Suprapubic skin (tissue), 4 donors: ENCODE data around the gene RGS16. TPM values are rescaled to one million over a fixed set of nuclear protein-coding genes. Genes with fewer than 3 reads are reported as not detected.

Experiments used
- DNase-seq, 2 donors: peaks; one replicate each; pipeline ENCODE4 v3.0.0-alpha.2; 2019; ENCODE audit warnings: low spot score in 2 of 2
- H3K27ac ChIP-seq: fragments of 200-600 bp; sonication (generic); one replicate; pipeline ENCODE4 v1.5.1; 2019
- H3K27me3 ChIP-seq: fragments of 200-600 bp; sonication (generic); one replicate; pipeline ENCODE4 v1.5.1; 2019
- H3K36me3 ChIP-seq: fragments of 200-600 bp; sonication (generic); one replicate; pipeline ENCODE4 v1.5.1; 2019
- H3K4me1 ChIP-seq: fragments of 200-600 bp; sonication (generic); one replicate; pipeline ENCODE4 v1.5.1; 2019
- H3K4me3 ChIP-seq: fragments of 200-600 bp; sonication (generic); one replicate; pipeline ENCODE4 v1.5.1; 2019; ENCODE audit warnings: mild to moderate bottlenecking
- H3K9me3 ChIP-seq: fragments of 200-600 bp; sonication (generic); one replicate; pipeline ENCODE4 v1.5.1; 2019
- EP300 ChIP-seq: sonication (generic); formaldehyde crosslinking; IDR thresholded peaks from one replicate; pipeline ENCODE4 v1.6.1; 2017; ENCODE audit warnings: antibody characterized with exemption
- POLR2A ChIP-seq, 2 donors: fragments of 450-650 bp; IDR thresholded peaks; one replicate each; pipeline ENCODE4 v1.6.1; 2017; ENCODE audit warnings: antibody characterized with exemption in 2 of 2, mild to moderate bottlenecking in 2 of 2, moderate library complexity in 2 of 2
- POLR2AphosphoS5 ChIP-seq, 3 donors: sonication (generic); formaldehyde crosslinking; IDR thresholded peaks; one replicate each; pipeline ENCODE4 v1.6.1; 2017; ENCODE audit warnings: antibody characterized with exemption in 3 of 3
- WGBS: methylation state at CpG from one replicate; pipeline ENCODE4 v1.1.5; 2018; 5-methylcytosine and 5-hydroxymethylcytosine counted together
- total RNA-seq, 4 donors: library from RNA; depleted of rRNA; stranded (reverse); fragments of >200 nt; gene quantifications; one replicate each; pipeline ENCODE4 v1.1.0, GENCODE V29; 2016
- TF ChIP-seq, protein P1 (sequence below), 2 donors: fragments of 200-600 bp in 1 of 2; fragments of 450-650 bp in 1 of 2; sonication (generic) in 1 of 2; IDR thresholded peaks; one replicate each; pipeline ENCODE4 v1.5.1; 2016 to 2019; ENCODE audit warnings: antibody characterized with exemption in 2 of 2, mild to moderate bottlenecking in 1 of 2, moderate library complexity in 1 of 2

Gene RGS16
- total RNA-seq, 4 donors from 2014 or later = 0.40 to 3.6 (median 1.8) TPM

DNA sequence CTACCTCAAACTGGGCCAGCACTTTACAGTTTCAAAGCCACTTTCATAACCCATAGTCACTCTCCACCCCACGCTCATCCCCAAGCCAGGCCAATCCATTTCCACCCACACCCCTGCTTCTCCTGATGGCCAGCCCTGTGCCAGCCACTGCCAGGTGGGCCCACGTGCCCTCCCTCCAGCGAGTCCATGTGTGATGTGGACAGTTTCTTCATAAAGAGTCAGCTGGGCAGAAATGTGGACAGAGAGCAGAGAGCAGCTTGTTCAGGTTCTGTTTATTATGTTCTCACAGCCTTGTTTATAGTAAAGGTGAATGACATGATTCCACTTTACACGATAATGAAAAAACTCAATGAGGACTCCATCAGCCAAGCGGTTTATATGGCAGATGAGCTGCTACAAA lies 37.4 kb upstream of the RGS16 start:
- Histone ChIP-seq H3K4me1 (no peaks in the 10 kb centered on the region), H3K36me3 (no peaks in the 10 kb centered on the region), H3K9me3 (no peaks in the 10 kb centered on the region), H3K27me3 (peaks cover 3% of the 10 kb centered on the region), H3K27ac (no peak overlapping the region), H3K4me3 (no peak overlapping the region)
- WGBS = 94% methylated on average over 5 of the region's 5 CpGs
- DNase-seq = no peak
- TF ChIP-seq POLR2AphosphoS5 (IDR thresholded peaks at IDR 0.05) (no peak), POLR2A (IDR thresholded peaks at IDR 0.05) (no peak), EP300 (no peak)
- TF ChIP-seq, protein P1, sequence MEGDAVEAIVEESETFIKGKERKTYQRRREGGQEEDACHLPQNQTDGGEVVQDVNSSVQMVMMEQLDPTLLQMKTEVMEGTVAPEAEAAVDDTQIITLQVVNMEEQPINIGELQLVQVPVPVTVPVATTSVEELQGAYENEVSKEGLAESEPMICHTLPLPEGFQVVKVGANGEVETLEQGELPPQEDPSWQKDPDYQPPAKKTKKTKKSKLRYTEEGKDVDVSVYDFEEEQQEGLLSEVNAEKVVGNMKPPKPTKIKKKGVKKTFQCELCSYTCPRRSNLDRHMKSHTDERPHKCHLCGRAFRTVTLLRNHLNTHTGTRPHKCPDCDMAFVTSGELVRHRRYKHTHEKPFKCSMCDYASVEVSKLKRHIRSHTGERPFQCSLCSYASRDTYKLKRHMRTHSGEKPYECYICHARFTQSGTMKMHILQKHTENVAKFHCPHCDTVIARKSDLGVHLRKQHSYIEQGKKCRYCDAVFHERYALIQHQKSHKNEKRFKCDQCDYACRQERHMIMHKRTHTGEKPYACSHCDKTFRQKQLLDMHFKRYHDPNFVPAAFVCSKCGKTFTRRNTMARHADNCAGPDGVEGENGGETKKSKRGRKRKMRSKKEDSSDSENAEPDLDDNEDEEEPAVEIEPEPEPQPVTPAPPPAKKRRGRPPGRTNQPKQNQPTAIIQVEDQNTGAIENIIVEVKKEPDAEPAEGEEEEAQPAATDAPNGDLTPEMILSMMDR (IDR thresholded peaks at IDR 0.05) = no peak

DNA sequence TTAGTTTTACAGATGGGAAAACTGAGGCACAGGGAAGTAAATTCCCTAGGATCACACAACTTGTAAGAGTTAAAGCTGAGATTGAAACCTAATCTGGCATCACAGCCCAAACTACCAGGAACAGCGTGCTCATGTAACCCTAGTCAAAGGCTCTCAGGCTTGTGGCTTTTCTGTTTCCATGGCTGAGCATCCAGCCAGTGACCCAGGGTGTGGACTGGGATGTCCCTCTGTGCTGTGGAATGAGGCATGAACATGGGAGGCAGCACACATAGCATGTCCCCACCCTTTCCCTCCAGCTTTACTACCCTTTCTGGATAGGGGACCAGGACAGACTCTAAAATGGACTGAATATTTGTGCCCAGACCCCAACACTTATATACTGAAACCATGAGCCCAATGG lies 35.1 kb upstream of the RGS16 start:
- Histone ChIP-seq H3K4me3 (no peak overlapping the region), H3K27ac (no peak overlapping the region), H3K27me3 (peaks cover 3% of the 10 kb centered on the region), H3K4me1 (no peaks in the 10 kb centered on the region), H3K9me3 (no peaks in the 10 kb centered on the region), H3K36me3 (no peaks in the 10 kb centered on the region)
- no peak for TF ChIP-seq POLR2AphosphoS5 (IDR thresholded peaks at IDR 0.05)
- TF ChIP-seq POLR2A (IDR thresholded peaks at IDR 0.05) = no peak
- TF ChIP-seq, protein P1 (IDR thresholded peaks at IDR 0.05) = no peak
- no peak for TF ChIP-seq EP300
- DNase-seq = no peak
- WGBS = 80% methylated on average over 1 of the region's 1 CpG

DNA sequence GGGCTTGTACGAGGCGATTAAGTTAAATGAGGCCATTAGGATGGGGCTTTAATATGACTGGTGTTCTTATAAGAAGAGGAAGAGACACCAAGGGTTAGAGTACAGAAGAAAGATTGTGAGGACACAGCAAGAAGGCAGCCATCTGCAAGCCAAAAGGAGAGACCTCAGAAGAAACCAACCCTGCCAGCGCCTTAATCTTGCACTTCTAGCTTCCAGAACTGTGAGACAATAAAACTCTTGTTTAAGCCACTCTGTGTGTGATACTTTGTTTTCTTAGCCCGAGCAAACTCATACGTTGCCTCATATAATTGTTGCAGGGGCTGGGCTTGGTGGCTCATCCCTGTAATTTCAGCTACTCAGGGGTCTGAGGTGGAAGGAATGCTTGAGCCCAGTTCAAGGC lies 33.6 kb upstream of the RGS16 start:
- Histone ChIP-seq H3K4me3 (no peak overlapping the region), H3K36me3 (no peaks in the 10 kb centered on the region), H3K27me3 (peaks cover 3% of the 10 kb centered on the region), H3K9me3 (no peaks in the 10 kb centered on the region), H3K27ac (no peak overlapping the region), H3K4me1 (no peaks in the 10 kb centered on the region)
- TF ChIP-seq POLR2AphosphoS5 (IDR thresholded peaks at IDR 0.05) (no peak), POLR2A (IDR thresholded peaks at IDR 0.05) (no peak), EP300 (no peak)
- TF ChIP-seq, protein P1 (IDR thresholded peaks at IDR 0.05) = no peak
- no peak for DNase-seq
- 94% methylated on average over 5 of the region's 5 CpGs for WGBS

DNA sequence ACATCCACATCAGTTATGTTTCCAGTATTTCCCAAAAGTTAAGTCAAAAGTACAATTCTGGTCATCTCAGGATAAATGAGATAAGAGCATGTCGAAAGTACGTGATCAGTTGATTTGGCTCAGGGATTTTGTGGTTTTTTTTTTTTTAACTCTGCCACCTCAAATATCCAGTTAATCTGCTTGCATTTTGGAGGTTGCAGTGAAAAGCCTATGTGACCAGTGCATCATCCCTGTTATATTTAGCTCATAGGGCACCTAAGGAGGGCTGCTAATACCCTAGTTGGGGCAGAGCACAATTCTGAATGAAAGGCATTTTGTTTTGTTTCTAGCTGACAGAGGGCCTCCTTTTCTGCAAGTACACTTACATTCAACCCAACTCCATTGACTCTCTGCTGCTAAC lies 31.7 kb upstream of the RGS16 start:
- H3K4me3 ChIP-seq = no peak overlapping the region
- H3K9me3 ChIP-seq = no peaks in the 10 kb centered on the region
- H3K27ac ChIP-seq = no peak overlapping the region
- TF ChIP-seq, protein P1 (IDR thresholded peaks at IDR 0.05) = no peak
- TF ChIP-seq EP300 = no peak
- no peak for TF ChIP-seq POLR2A (IDR thresholded peaks at IDR 0.05)
- no peaks in the 10 kb centered on the region for H3K4me1 ChIP-seq
- 77% methylated on average over 2 of the region's 2 CpGs for WGBS
- no peaks in the 10 kb centered on the region for H3K36me3 ChIP-seq
- DNase-seq = no peak
- peaks cover 3% of the 10 kb centered on the region for H3K27me3 ChIP-seq

DNA sequence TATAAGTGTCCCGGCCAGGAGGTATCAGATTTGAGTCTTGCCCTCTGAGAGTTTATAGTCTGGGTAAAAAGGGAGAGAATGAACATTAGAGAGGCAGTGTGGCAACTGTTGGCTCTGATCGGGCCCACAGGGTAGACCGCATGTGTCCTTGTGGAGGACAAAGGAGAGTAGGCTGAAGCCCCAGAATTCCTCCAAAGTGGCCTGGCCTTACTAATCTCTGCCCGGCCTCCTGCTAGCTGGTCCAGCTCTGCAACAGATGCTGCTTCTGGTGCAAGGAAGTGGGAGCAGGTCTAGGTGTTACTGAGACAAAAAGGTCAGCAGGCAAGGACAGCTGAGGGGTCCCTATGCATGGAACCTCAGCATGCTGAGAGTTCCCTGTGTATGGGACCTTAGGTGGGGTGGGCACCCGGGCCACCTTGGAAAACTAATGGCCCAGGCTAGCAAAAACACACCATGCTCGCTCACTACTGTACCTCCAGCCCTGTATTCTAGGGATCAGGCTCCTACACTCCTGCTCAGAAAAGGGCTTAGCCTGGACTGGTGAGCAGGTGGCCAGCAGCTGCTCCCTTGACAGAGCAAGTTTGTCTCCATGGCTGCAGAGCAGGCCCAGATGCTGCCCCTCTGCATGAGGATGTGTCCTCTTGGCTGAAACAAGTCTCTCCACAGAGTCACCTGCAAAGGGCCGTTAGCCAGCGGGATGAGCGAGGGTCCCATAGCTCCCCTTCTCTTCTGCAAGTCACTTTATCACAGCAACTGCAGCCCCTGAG lies 30.3 kb upstream of the RGS16 start:
- DNase-seq = no peak
- no peak for TF ChIP-seq POLR2AphosphoS5 (IDR thresholded peaks at IDR 0.05)
- TF ChIP-seq EP300 = no peak
- no peak for TF ChIP-seq POLR2A (IDR thresholded peaks at IDR 0.05)
- H3K27ac ChIP-seq = no peak overlapping the region
- no peaks in the 10 kb centered on the region for H3K4me1 ChIP-seq
- WGBS = 96% methylated on average over 4 of the region's 9 CpGs
- no peaks in the 10 kb centered on the region for H3K36me3 ChIP-seq
- H3K27me3 ChIP-seq = peaks cover 3% of the 10 kb centered on the region
- no peaks in the 10 kb centered on the region for H3K9me3 ChIP-seq
- no peak overlapping the region for H3K4me3 ChIP-seq
